ENCODE results near the gene FALEC. TPM values are rescaled to one million over a fixed set of nuclear protein-coding genes. Genes with fewer than 3 reads are reported as not detected.
A peak's percentile ranks its signal among the peaks of the same experiment; 100 is the strongest.

Gene FALEC
- total and polyA plus RNA-seq, 9 of the 15 experiments (the other 6 are each of a cell fraction or from before 2014, with no cell fraction given): 0.15 to 1.8 (median 0.53) TPM; not detected in 5

DNA sequence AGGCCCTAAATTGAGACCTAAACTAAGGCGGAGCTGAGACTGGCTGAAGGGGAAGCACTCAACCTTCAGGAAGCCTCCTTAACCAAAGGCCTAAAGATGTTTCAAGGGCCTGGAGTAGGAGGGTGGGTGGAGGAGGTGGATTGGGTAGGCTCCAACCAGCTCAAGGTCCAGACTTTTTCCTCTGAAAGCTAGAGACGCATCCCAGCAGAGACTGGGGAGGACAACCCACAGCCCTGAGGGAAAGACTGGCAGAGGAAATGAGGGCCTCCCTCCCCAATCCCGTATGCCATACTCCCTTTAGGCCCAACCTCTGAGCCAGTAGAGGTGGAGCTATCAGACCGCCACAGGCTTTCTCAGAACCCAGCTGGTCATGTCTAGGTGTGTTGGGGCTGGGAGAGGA is 6.6 kb upstream of the FALEC start:
- BruUV-seq (replicated peaks): no TSS peak
- POLR2A ChIA-PET: interaction anchor here (1.9 to 2.1 kb wide), 2 partner anchors 10 to 11 kb away, joined by 5 to 6 read pairs; no protein-coding TSS in a partner anchor
- Histone ChIP-seq H3K36me3 (ENCODE audit: control insufficient read depth, insufficient read depth, low read length) (peaks cover 63% of the 10 kb centered on the region), H3K4me1 (replicated peaks in 1 of 2; ENCODE audit: control insufficient read depth in 2 of 2, insufficient read depth in 2 of 2, low read length in 2 of 2) (peaks cover 57 to 58% of the 10 kb centered on the region in 2 experiments), H3K9ac (ENCODE audit: insufficient read depth in 1 of 2, low read depth in 2 of 2, low read length in 2 of 2) (peak overlapping the region; percentile 64 to 86; a peak in 3 of 4 replicates), H3K9me1 (ENCODE audit: control insufficient read depth, insufficient read depth, low read length) (no peaks in the 10 kb centered on the region), H3K4me3 (peak overlapping the region; percentile 38), H3K79me2 (ENCODE audit: control insufficient read depth, insufficient read depth, low read length) (peaks cover 12% of the 10 kb centered on the region; the same call in 2 of the 3 replicates), H3K27me3 (ENCODE audit: control insufficient read depth in 2 of 2, insufficient read depth in 2 of 2, low read length in 2 of 2) (no peaks in the 10 kb centered on the region), H3K4me2 (ENCODE audit: insufficient read depth, low read length) (peak overlapping the region; percentile 81), H3K27ac (ENCODE audit: extremely low read depth, low read depth, low read length) (peak overlapping the region; percentile 82), H3K9me3 (replicated peaks; ENCODE audit: control insufficient read depth, insufficient read depth, low read depth, low read length) (no peaks in the 10 kb centered on the region), H2AFZ (ENCODE audit: low read depth, low read length) (peak overlapping the region; percentile 6; the same call in 1 of the 2 replicates), H4K20me1 (replicated peaks; ENCODE audit: control insufficient read depth, insufficient read depth, low read length) (no peaks in the 10 kb centered on the region)
- TF ChIP-seq EGR1 (conservative IDR thresholded peaks at IDR 0.05): 0 out of 2 replicates have a peak, but pooled peaks have one; percentile 15
- TF ChIP-seq, protein P1, sequence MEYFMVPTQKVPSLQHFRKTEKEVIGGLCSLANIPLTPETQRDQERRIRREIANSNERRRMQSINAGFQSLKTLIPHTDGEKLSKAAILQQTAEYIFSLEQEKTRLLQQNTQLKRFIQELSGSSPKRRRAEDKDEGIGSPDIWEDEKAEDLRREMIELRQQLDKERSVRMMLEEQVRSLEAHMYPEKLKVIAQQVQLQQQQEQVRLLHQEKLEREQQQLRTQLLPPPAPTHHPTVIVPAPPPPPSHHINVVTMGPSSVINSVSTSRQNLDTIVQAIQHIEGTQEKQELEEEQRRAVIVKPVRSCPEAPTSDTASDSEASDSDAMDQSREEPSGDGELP (CRISPR knock-in tag; IDR thresholded peaks at IDR 0.05; ENCODE audit: borderline replicate concordance): peak; percentile 28; the same call in 1 of the 2 replicates
- TF ChIP-seq BRD4 (IDR thresholded peaks at IDR 0.05): no peak
- TF ChIP-seq SAFB2 (IDR thresholded peaks at IDR 0.05; ENCODE audit: borderline replicate concordance, low read depth, low read length, severe bottlenecking): no peak
- TF ChIP-seq, protein P2, sequence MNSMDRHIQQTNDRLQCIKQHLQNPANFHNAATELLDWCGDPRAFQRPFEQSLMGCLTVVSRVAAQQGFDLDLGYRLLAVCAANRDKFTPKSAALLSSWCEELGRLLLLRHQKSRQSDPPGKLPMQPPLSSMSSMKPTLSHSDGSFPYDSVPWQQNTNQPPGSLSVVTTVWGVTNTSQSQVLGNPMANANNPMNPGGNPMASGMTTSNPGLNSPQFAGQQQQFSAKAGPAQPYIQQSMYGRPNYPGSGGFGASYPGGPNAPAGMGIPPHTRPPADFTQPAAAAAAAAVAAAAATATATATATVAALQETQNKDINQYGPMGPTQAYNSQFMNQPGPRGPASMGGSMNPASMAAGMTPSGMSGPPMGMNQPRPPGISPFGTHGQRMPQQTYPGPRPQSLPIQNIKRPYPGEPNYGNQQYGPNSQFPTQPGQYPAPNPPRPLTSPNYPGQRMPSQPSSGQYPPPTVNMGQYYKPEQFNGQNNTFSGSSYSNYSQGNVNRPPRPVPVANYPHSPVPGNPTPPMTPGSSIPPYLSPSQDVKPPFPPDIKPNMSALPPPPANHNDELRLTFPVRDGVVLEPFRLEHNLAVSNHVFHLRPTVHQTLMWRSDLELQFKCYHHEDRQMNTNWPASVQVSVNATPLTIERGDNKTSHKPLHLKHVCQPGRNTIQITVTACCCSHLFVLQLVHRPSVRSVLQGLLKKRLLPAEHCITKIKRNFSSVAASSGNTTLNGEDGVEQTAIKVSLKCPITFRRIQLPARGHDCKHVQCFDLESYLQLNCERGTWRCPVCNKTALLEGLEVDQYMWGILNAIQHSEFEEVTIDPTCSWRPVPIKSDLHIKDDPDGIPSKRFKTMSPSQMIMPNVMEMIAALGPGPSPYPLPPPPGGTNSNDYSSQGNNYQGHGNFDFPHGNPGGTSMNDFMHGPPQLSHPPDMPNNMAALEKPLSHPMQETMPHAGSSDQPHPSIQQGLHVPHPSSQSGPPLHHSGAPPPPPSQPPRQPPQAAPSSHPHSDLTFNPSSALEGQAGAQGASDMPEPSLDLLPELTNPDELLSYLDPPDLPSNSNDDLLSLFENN (IDR thresholded peaks at IDR 0.05; ENCODE audit: low read depth in 2 of 2, low read length in 2 of 2): no peak
- CTCF ChIA-PET (ENCODE audit: low intra/inter-chr PET ratio): interaction anchor here (0.6 kb wide), 1 partner anchor 24 kb away, joined by 5 read pairs; no protein-coding TSS in a partner anchor
- intact Hi-C loops (cut with micrococcal nuclease) (loop anchor here (5.0 kb wide), 1 partner anchor 38 kb away; the partner anchor contains the start of gene ADAMTSL4), in situ Hi-C loops (cut with MboI) (no loop called here)
- FAIRE-seq: no peak
- peak; percentile 13; the same call in 2 of the 3 replicates for ATAC-seq
- no peak for DNase-seq (ENCODE audit: extremely low read depth in 1 of 4, low spot score in 3 of 4)
- 44% methylated on average over 4 of the region's 4 CpGs for WGBS (ENCODE audit: insufficient coverage, low coverage, missing lambda C conversion rate)

Measured in K562 (cell line).